Ovary (tissue), 3 donors: ENCODE data around the gene PHYH.

ENCODE experiments used
- CTCF ChIP-seq, 3 donors: fragments of 450-650 bp in 2 of 3; fragments of 200-600 bp in 1 of 3; IDR thresholded peaks; one replicate each; pipeline versions ENCODE4 v1.5.1 to v1.8.0; 2016 to 2022; ENCODE audit warnings: antibody characterized with exemption in 3 of 3, mild to moderate bottlenecking in 1 of 3
- EP300 ChIP-seq: sonication (generic); formaldehyde crosslinking; IDR thresholded peaks from one replicate; pipeline ENCODE4 v1.6.1; 2017; ENCODE audit warnings: antibody characterized with exemption
- POLR2A ChIP-seq: fragments of 450-650 bp; IDR thresholded peaks from one replicate; pipeline ENCODE4 v1.6.1; 2017; ENCODE audit warnings: antibody characterized with exemption, mild to moderate bottlenecking, moderate library complexity
- donor health status: DM: no; HTN: no; CAD: no.

- TF ChIP-seq CTCF (IDR thresholded peaks at IDR 0.05) (no peak), POLR2A (no peak), EP300 (no peak)
Measured at GRCh38 chr10:13322615-13323148, 22.8 kb upstream of the PHYH start.
